ENCODE results near the gene RAP2C. TPM values are rescaled to one million over a fixed set of nuclear protein-coding genes. Genes with fewer than 3 reads are reported as not detected.

RAP2C gene
- total RNA-seq, 4 donors from 2014 or later = 12.0 to 13.9 (median 13.3) TPM

GRCh38 chrX:132207996-132208395 lies 11.3 kb downstream of the RAP2C start:
- H3K36me3 ChIP-seq = peaks cover 0 to 3% (median 0%) of the 10 kb centered on the region in 4 donors
- no peak overlapping the region for H3K27ac ChIP-seq (replicated peaks in 1 of 4)
- peaks cover 3 to 34% (median 18%) of the 10 kb centered on the region in 4 donors for H3K4me1 ChIP-seq

GRCh38 chrX:132206259-132206658 lies 13.0 kb downstream of the RAP2C start:
- Histone ChIP-seq H3K9me3 (no peaks in the 10 kb centered on the region), H3K36me3 (no peaks in the 10 kb centered on the region), H3K4me1 (peaks cover 0 to 31% (median 14%) of the 10 kb centered on the region in 4 donors), H3K4me3 (no peak overlapping the region), H3K27me3 (no peaks in the 10 kb centered on the region), H3K27ac (replicated peaks in 1 of 4) (no peak overlapping the region)
- TF ChIP-seq CTCF (IDR thresholded peaks at IDR 0.05) (no peak), POLR2A (IDR thresholded peaks at IDR 0.05; ENCODE audit: low read depth) (no peak), POLR2AphosphoS5 (IDR thresholded peaks at IDR 0.05) (no peak), EP300 (IDR thresholded peaks at IDR 0.05) (no peak)
- no peak for DNase-seq (ENCODE audit: extremely low spot score)
- 71% methylated on average over 5 of the region's 5 CpGs for WGBS
- intact Hi-C loops (cut with DNase I) = no loop called here

More at GRCh38 chrX:132207996-132208395, 11.3 kb downstream of the RAP2C start:
- Histone ChIP-seq H3K9me3 (no peaks in the 10 kb centered on the region), H3K27me3 (no peaks in the 10 kb centered on the region), H3K4me3 (no peak overlapping the region)
- no peak for DNase-seq (ENCODE audit: extremely low spot score)
- no peak for TF ChIP-seq EP300 (IDR thresholded peaks at IDR 0.05)
- TF ChIP-seq CTCF (IDR thresholded peaks at IDR 0.05) = no peak
- intact Hi-C loops (cut with DNase I) = no loop called here
- WGBS = 49% methylated on average over 2 of the region's 2 CpGs

GRCh38 chrX:132204629-132205028 lies 14.6 kb downstream of the RAP2C start:
- TF ChIP-seq POLR2A (IDR thresholded peaks at IDR 0.05; ENCODE audit: low read depth) = no peak
- no peaks in the 10 kb centered on the region for H3K9me3 ChIP-seq
- no peak for DNase-seq (ENCODE audit: extremely low spot score)
- no peak overlapping the region for H3K27ac ChIP-seq (replicated peaks in 1 of 4)
- intact Hi-C loops (cut with DNase I) = no loop called here
- no peaks in the 10 kb centered on the region for H3K36me3 ChIP-seq
- H3K27me3 ChIP-seq = no peaks in the 10 kb centered on the region
- H3K4me1 ChIP-seq = peaks cover 0 to 28% (median 10%) of the 10 kb centered on the region in 4 donors
- no peak overlapping the region for H3K4me3 ChIP-seq
- 70% methylated on average over 1 of the region's 1 CpG for WGBS

GRCh38 chrX:132200976-132201375 lies 18.3 kb downstream of the RAP2C start:
- TF ChIP-seq EP300 (IDR thresholded peaks at IDR 0.05) (no peak), POLR2AphosphoS5 (IDR thresholded peaks at IDR 0.05) (no peak), CTCF (IDR thresholded peaks at IDR 0.05) (no peak), POLR2A (IDR thresholded peaks at IDR 0.05; ENCODE audit: low read depth) (no peak)
- no peak overlapping the region for H3K4me3 ChIP-seq
- no peaks in the 10 kb centered on the region for H3K36me3 ChIP-seq
- no peaks in the 10 kb centered on the region for H3K9me3 ChIP-seq
- 56% methylated on average over 5 of the region's 5 CpGs for WGBS
- no peaks in the 10 kb centered on the region for H3K27me3 ChIP-seq
- DNase-seq (ENCODE audit: extremely low spot score) = no peak
- no peaks in the 10 kb centered on the region for H3K4me1 ChIP-seq
- intact Hi-C loops (cut with DNase I) = no loop called here
- no peak overlapping the region for H3K27ac ChIP-seq (replicated peaks in 1 of 4)

GRCh38 chrX:132199941-132200340 lies 19.3 kb downstream of the RAP2C start:
- intact Hi-C loops (cut with DNase I) = no loop called here
- H3K4me1 ChIP-seq = no peaks in the 10 kb centered on the region
- H3K27ac ChIP-seq (replicated peaks in 1 of 4) = no peak overlapping the region
- 68% methylated on average over 6 of the region's 6 CpGs for WGBS
- H3K4me3 ChIP-seq = no peak overlapping the region
- no peak for DNase-seq (ENCODE audit: extremely low spot score)
- H3K36me3 ChIP-seq = no peaks in the 10 kb centered on the region
- H3K9me3 ChIP-seq = no peaks in the 10 kb centered on the region
- H3K27me3 ChIP-seq = no peaks in the 10 kb centered on the region
- TF ChIP-seq POLR2AphosphoS5 (IDR thresholded peaks at IDR 0.05) = no peak

- intact Hi-C loops (cut with DNase I) = no loop called here
- TF ChIP-seq POLR2A (IDR thresholded peaks at IDR 0.05; ENCODE audit: low read depth) (no peak), POLR2AphosphoS5 (IDR thresholded peaks at IDR 0.05) (no peak), CTCF (IDR thresholded peaks at IDR 0.05) (no peak), EP300 (IDR thresholded peaks at IDR 0.05) (no peak)
- H3K4me1 ChIP-seq = no peaks in the 10 kb centered on the region
- no peak for DNase-seq (ENCODE audit: extremely low spot score)
- no peaks in the 10 kb centered on the region for H3K36me3 ChIP-seq
- no peak overlapping the region for H3K27ac ChIP-seq (replicated peaks in 1 of 4)
- H3K4me3 ChIP-seq = no peak overlapping the region
- no peaks in the 10 kb centered on the region for H3K9me3 ChIP-seq
- WGBS = 97% methylated on average over 17 of the region's 29 CpGs
- H3K27me3 ChIP-seq = no peaks in the 10 kb centered on the region
Observed at GRCh38 chrX:132193872-132194574, 25.2 kb downstream of the RAP2C start.
